ENCODE data around the gene HEYL.

DNA sequence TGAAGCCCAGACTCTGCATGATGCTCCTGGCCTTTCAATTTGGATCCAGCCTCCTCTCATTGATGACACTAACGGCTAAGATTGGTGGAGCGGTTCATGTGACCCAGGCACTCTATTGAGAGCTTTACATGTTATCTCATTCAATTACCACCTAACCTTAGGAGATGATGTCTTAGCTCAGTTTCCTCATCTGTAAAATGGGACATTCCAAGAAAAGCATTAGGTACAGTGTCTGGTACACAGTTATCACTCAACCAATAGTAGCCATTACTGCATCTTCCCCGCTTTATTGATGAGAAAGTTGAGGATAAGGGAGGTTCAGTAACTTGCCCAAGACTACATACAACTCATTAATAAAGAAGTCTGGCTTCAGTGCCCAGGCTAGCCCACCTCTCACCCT lies 17.0 kb downstream of the HEYL start:
- no peak for TF ChIP-seq PHF8 (conservative IDR thresholded peaks at IDR 0.05; ENCODE audit: low read depth, low read length)
- TF ChIP-seq GTF2F1 (IDR thresholded peaks at IDR 0.05; ENCODE audit: borderline replicate concordance, low read depth, low read length): no peak
- TF ChIP-seq EP300 (IDR thresholded peaks at IDR 0.05; ENCODE audit: borderline replicate concordance in 1 of 2, low read depth in 2 of 2, low read length in 2 of 2): no peak
- no peak for TF ChIP-seq JUND (IDR thresholded peaks at IDR 0.05; ENCODE audit: low read length)
- no peak for TF ChIP-seq SP1 (IDR thresholded peaks at IDR 0.05; ENCODE audit: low read depth, low read length)
- TF ChIP-seq, protein P1, sequence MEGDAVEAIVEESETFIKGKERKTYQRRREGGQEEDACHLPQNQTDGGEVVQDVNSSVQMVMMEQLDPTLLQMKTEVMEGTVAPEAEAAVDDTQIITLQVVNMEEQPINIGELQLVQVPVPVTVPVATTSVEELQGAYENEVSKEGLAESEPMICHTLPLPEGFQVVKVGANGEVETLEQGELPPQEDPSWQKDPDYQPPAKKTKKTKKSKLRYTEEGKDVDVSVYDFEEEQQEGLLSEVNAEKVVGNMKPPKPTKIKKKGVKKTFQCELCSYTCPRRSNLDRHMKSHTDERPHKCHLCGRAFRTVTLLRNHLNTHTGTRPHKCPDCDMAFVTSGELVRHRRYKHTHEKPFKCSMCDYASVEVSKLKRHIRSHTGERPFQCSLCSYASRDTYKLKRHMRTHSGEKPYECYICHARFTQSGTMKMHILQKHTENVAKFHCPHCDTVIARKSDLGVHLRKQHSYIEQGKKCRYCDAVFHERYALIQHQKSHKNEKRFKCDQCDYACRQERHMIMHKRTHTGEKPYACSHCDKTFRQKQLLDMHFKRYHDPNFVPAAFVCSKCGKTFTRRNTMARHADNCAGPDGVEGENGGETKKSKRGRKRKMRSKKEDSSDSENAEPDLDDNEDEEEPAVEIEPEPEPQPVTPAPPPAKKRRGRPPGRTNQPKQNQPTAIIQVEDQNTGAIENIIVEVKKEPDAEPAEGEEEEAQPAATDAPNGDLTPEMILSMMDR (IDR thresholded peaks at IDR 0.05; ENCODE audit: control extremely low read depth in 1 of 3, insufficient read depth in 1 of 3, low read depth in 1 of 3, low read length in 3 of 3): no peak
- no peak for TF ChIP-seq SIN3A (conservative IDR thresholded peaks at IDR 0.05 in 1 of 2, IDR thresholded peaks at IDR 0.05 in 1 of 2; ENCODE audit: low read depth in 1 of 2, low read length in 2 of 2)
- TF ChIP-seq RNF2 (IDR thresholded peaks at IDR 0.05; ENCODE audit: borderline replicate concordance, low read depth, low read length, missing control alignments, poor library complexity, severe bottlenecking): no peak
- no peak for TF ChIP-seq CHD1 (IDR thresholded peaks at IDR 0.05; ENCODE audit: low read depth, low read length)
- no peak for TF ChIP-seq ASH2L (IDR thresholded peaks at IDR 0.05; ENCODE audit: low read length)
- no peak for TF ChIP-seq EZH2 (IDR thresholded peaks at IDR 0.05; ENCODE audit: low read depth, low read length, severe bottlenecking)
- no peak for TF ChIP-seq POLR2A (IDR thresholded peaks at IDR 0.05; ENCODE audit: control extremely low read depth in 1 of 2, low read depth in 2 of 2, low read length in 2 of 2)
- TF ChIP-seq CHD2 (IDR thresholded peaks at IDR 0.05; ENCODE audit: low read length): no peak
